Upper lobe of right lung (tissue), 1 donor: ENCODE results near the gene ERP29. TPM values are rescaled to one million over a fixed set of nuclear protein-coding genes. Genes with fewer than 3 reads are reported as not detected.
A peak's percentile ranks its signal among the peaks of the same experiment; 100 is the strongest.

Source experiments
- ATAC-seq: fragments of 200-7000 bp; cut with Tn5 transposase; one replicate; pipeline ENCODE4 v1.9.1; 2020; ENCODE audit warnings: mild to moderate bottlenecking, moderate library complexity
- DNase-seq: peaks from one replicate; pipeline ENCODE4 v3.0.0-alpha.2; 2020
- H3K27ac ChIP-seq: fragments of 200-600 bp; one replicate; pipeline ENCODE4 v1.8.0; 2022
- H3K27me3 ChIP-seq: fragments of 200-600 bp; one replicate; pipeline ENCODE4 v1.8.0; 2022; ENCODE audit warnings: mild to moderate bottlenecking
- H3K36me3 ChIP-seq: fragments of 200-600 bp; one replicate; pipeline ENCODE4 v1.8.0; 2022
- H3K4me1 ChIP-seq: fragments of 200-600 bp; one replicate; pipeline ENCODE4 v1.8.0; 2022
- H3K4me3 ChIP-seq: fragments of 200-600 bp; one replicate; pipeline ENCODE4 v1.8.0; 2022; ENCODE audit warnings: mild to moderate bottlenecking
- H3K9me3 ChIP-seq: fragments of 200-600 bp; one replicate; pipeline ENCODE4 v1.8.0; 2022
- intact Hi-C: fragments of 100-400 bp; cut with DNase I; formaldehyde crosslinking; loops from one replicate; pipeline ENCODE4 v1.11.0; 2022
- total RNA-seq: library from RNA; stranded (reverse); fragmentation: NEBNext Ultra II Directional; extraction: Animal tissue kit (Norgen Biotek cat#: 25700); gene quantifications from one replicate; pipeline ENCODE4 v1.2.1, GENCODE V29; 2021
- TF ChIP-seq, protein P1 (sequence below): fragments of 200-600 bp; IDR thresholded peaks from one replicate; pipeline ENCODE4 v1.8.0; 2022; ENCODE audit warnings: antibody characterized with exemption
- donor health status: DM: no; HTN: yes; CAD: no; lungs with severe emphysema.

ERP29 gene
- total RNA-seq, 1 donor from 2014 or later: 160 TPM

DNA sequence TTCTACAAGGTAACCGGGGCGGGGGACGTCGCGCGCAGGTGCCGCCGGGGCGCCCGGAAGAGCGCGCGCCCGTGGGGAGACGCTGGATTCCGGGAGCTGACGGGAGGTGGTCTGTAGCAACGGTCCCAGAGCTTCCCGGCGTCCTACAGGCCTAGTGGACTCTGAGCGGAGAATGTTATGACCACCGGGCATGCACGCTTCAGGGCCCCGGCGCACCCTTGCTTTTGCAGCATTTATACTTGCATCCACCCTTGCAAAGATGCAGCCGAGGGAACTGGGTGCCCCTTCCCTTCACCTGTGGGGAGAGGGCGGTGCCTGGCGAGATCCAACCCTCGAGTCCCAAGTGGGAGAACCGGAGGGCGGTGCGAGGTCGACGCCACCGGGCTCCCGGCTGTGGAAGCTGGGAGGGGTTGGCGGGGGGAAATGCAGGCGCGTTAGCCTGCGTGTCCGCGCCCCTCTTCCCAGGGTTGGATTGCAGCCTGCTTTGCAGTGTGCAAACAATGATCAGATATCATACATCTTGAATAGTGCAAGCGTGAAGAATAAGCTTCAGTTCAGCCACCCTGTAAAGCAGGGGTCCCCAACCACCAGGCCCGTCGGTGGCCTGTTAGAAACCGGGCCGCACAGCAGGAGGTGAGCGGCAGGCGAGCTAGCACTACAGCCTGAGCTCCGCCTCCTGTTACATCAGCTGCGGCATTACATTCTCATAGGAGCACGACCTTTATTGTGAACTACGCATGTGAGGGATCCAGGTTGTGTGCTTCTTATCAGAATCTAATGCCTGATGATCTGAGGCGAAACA, 576 bp downstream of the ERP29 start:
- ATAC-seq (peak; percentile 55), DNase-seq (peak; percentile 87)
- H3K9me3 ChIP-seq: no peaks in the 10 kb centered on the region
- TF ChIP-seq, protein P1, sequence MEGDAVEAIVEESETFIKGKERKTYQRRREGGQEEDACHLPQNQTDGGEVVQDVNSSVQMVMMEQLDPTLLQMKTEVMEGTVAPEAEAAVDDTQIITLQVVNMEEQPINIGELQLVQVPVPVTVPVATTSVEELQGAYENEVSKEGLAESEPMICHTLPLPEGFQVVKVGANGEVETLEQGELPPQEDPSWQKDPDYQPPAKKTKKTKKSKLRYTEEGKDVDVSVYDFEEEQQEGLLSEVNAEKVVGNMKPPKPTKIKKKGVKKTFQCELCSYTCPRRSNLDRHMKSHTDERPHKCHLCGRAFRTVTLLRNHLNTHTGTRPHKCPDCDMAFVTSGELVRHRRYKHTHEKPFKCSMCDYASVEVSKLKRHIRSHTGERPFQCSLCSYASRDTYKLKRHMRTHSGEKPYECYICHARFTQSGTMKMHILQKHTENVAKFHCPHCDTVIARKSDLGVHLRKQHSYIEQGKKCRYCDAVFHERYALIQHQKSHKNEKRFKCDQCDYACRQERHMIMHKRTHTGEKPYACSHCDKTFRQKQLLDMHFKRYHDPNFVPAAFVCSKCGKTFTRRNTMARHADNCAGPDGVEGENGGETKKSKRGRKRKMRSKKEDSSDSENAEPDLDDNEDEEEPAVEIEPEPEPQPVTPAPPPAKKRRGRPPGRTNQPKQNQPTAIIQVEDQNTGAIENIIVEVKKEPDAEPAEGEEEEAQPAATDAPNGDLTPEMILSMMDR: no peak
- H3K36me3 ChIP-seq: peaks cover 10% of the 10 kb centered on the region
- intact Hi-C loops: no loop called here
- H3K27ac ChIP-seq: peak overlapping the region; percentile 96
- H3K4me1 ChIP-seq: peaks cover 27% of the 10 kb centered on the region
- H3K4me3 ChIP-seq: peak overlapping the region; percentile 90
- H3K27me3 ChIP-seq: no peaks in the 10 kb centered on the region

DNA sequence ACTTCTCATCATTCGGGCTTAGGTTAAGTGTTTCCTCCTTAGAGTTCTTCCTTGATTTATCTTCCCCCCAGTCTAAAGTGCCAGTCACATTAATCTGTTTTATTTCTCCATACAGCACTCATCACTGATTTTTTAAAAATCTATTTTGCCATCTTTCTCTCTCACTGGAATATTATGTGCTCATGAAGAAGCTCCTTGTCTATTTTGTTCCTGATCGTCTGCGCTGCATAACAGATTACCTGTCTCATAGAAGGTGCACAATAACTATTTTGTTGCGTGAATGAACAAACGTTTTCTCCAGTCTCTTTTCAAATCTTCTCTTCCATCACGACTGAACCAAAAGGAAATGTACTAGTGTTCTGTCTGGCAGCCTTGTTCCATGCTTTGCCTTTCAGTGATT, 2.7 kb downstream of the ERP29 start:
- intact Hi-C loops: no loop called here
- DNase-seq (no peak), ATAC-seq (no peak)
- no peaks in the 10 kb centered on the region for H3K27me3 ChIP-seq
- TF ChIP-seq, protein P1: no peak
- H3K9me3 ChIP-seq: no peaks in the 10 kb centered on the region
- no peak overlapping the region for H3K4me3 ChIP-seq
- H3K36me3 ChIP-seq: peaks cover 27% of the 10 kb centered on the region
- peaks cover 20% of the 10 kb centered on the region for H3K4me1 ChIP-seq
- H3K27ac ChIP-seq: no peak overlapping the region

- no peaks in the 10 kb centered on the region for H3K27me3 ChIP-seq
- no peak for DNase-seq
- H3K4me3 ChIP-seq: no peak overlapping the region
- H3K9me3 ChIP-seq: no peaks in the 10 kb centered on the region
- H3K4me1 ChIP-seq: peaks cover 12% of the 10 kb centered on the region
- intact Hi-C loops: no loop called here
- TF ChIP-seq, protein P1: no peak
- no peak for ATAC-seq
- peaks cover 34% of the 10 kb centered on the region for H3K36me3 ChIP-seq
- peak overlapping the region; percentile 1 for H3K27ac ChIP-seq
Measured at GRCh38 chr12:112017041-112017440, 3.8 kb downstream of the ERP29 start.

- Histone ChIP-seq H3K4me3 (no peak overlapping the region), H3K27ac (no peak overlapping the region), H3K36me3 (peaks cover 48% of the 10 kb centered on the region), H3K4me1 (peaks cover 10% of the 10 kb centered on the region), H3K9me3 (no peaks in the 10 kb centered on the region), H3K27me3 (no peaks in the 10 kb centered on the region)
- no peak for ATAC-seq
- TF ChIP-seq, protein P1: no peak
- DNase-seq: no peak
- intact Hi-C loops: no loop called here
Measured at GRCh38 chr12:112018571-112019237, 5.5 kb downstream of the ERP29 start.

- H3K4me3 ChIP-seq: no peak overlapping the region
- no peak overlapping the region for H3K27ac ChIP-seq
- TF ChIP-seq, protein P1: no peak
- peaks cover 63% of the 10 kb centered on the region for H3K36me3 ChIP-seq
- H3K9me3 ChIP-seq: no peaks in the 10 kb centered on the region
- DNase-seq (no peak), ATAC-seq (no peak)
- peaks cover 2% of the 10 kb centered on the region for H3K4me1 ChIP-seq
- H3K27me3 ChIP-seq: no peaks in the 10 kb centered on the region
- intact Hi-C loops: no loop called here
Measured at GRCh38 chr12:112020947-112021457, 7.8 kb downstream of the ERP29 start.
